Measurements from ENCODE around the gene DHCR24.
"Not testable (repeated sequence)": the region's sequence is repeated elsewhere in the genome, so short reads cannot be mapped to it uniquely, and the experiment has no call there.

DHCR24 gene

GRCh38 chr1:54886724-54887664 is at the start of gene DHCR24:
Gene DHCR24 (minus strand): TSS chr1:54887195. CDS start chr1:54887119, 76 bp downstream.
- FAIRE-seq: no peak

GRCh38 chr1:54936791-54937190 is 49.8 kb upstream of the DHCR24 start:
- FAIRE-seq: no peak

GRCh38 chr1:54934869-54935268 is 47.9 kb upstream of the DHCR24 start:
- no peak for FAIRE-seq

GRCh38 chr1:54934081-54934480 is 47.1 kb upstream of the DHCR24 start:
- FAIRE-seq: not testable (repeated sequence)

GRCh38 chr1:54931275-54931840 is 44.4 kb upstream of the DHCR24 start:
- FAIRE-seq: no peak

- FAIRE-seq: no peak
These were observed 42.7 kb upstream of the DHCR24 start for GRCh38 chr1:54929700-54930099.

GRCh38 chr1:54928327-54928726 is 41.3 kb upstream of the DHCR24 start:
- no peak for FAIRE-seq

GRCh38 chr1:54927472-54928240 is 40.7 kb upstream of the DHCR24 start:
- FAIRE-seq: no peak

- FAIRE-seq: no peak
These were observed 40.0 kb upstream of the DHCR24 start for GRCh38 chr1:54926970-54927369.

- FAIRE-seq: no peak
These were observed 36.0 kb upstream of the DHCR24 start for GRCh38 chr1:54922921-54923421.

- FAIRE-seq: no peak
These were observed 35.2 kb upstream of the DHCR24 start for GRCh38 chr1:54922040-54922761.

GRCh38 chr1:54919367-54920359 is 32.7 kb upstream of the DHCR24 start:
- FAIRE-seq: no peak

GRCh38 chr1:54911076-54911475 is 24.1 kb upstream of the DHCR24 start:
- not testable (repeated sequence) for FAIRE-seq

GRCh38 chr1:54906586-54906985 is 19.6 kb upstream of the DHCR24 start:
- FAIRE-seq: no peak

GRCh38 chr1:54904476-54905048 is 17.6 kb upstream of the DHCR24 start:
- FAIRE-seq: no peak

GRCh38 chr1:54894271-54894670 is 7.3 kb upstream of the DHCR24 start:
- no peak for FAIRE-seq

GRCh38 chr1:54892586-54892985 is 5.6 kb upstream of the DHCR24 start:
- FAIRE-seq: no peak

GRCh38 chr1:54889132-54889725 is 2.2 kb upstream of the DHCR24 start:
- FAIRE-seq: no peak

GRCh38 chr1:54888080-54888733 is 1.2 kb upstream of the DHCR24 start:
- no peak for FAIRE-seq

GRCh38 chr1:54887665-54888071 is 673 bp upstream of the DHCR24 start:
- FAIRE-seq: no peak

All from A204.1 (cell line).